ENCODE results near the gene AAK1.

Gene AAK1

GRCh38 chr2:69643602-69644505 lies at the start of gene AAK1:
Gene AAK1 (minus strand): TSS chr2:69643739. CDS start chr2:69643040, 699 bp downstream.
- Histone ChIP-seq H3K27me3 (ENCODE audit: low read depth, low read length) (peaks cover 53% of the 10 kb centered on the region), H3K9ac (ENCODE audit: low read length) (peak within 1 kb of the TSS; percentile 93), H3K79me2 (ENCODE audit: low read length) (no peaks in the 10 kb centered on the region), H3K9me3 (ENCODE audit: insufficient read depth, low read length) (no peaks in the 10 kb centered on the region), H3K4me3 (ENCODE audit: low read length) (peak within 1 kb of the TSS; percentile 96), H4K20me1 (ENCODE audit: insufficient read depth, low read length) (no peaks in the 10 kb centered on the region), H3K4me2 (ENCODE audit: low read length) (peak within 1 kb of the TSS; percentile 97), H3K27ac (ENCODE audit: low read length) (peak within 1 kb of the TSS; percentile 79), H2AFZ (ENCODE audit: low read depth, low read length) (peak within 1 kb of the TSS; percentile 99), H3K36me3 (replicated peaks; ENCODE audit: low read depth, low read length) (no peaks in the 10 kb centered on the region), H3K4me1 (ENCODE audit: low read length) (peaks cover 26% of the 10 kb centered on the region)
- TF ChIP-seq EZH2phosphoT487 (IDR thresholded peaks at IDR 0.05; ENCODE audit: low read depth) (no peak), CTCF (IDR thresholded peaks at IDR 0.05; ENCODE audit: low read depth, low read length) (no peak)

- no peaks in the 10 kb centered on the region for H3K36me3 ChIP-seq (replicated peaks; ENCODE audit: low read depth, low read length)
- H3K9ac ChIP-seq (ENCODE audit: low read length) = no peak overlapping the region
- H3K4me1 ChIP-seq (ENCODE audit: low read length) = no peaks in the 10 kb centered on the region
- H3K4me2 ChIP-seq (ENCODE audit: low read length) = no peak overlapping the region
- H3K9me3 ChIP-seq (ENCODE audit: insufficient read depth, low read length) = no peaks in the 10 kb centered on the region
- no peak overlapping the region for H3K4me3 ChIP-seq (ENCODE audit: low read length)
- H2AFZ ChIP-seq (ENCODE audit: low read depth, low read length) = no peak overlapping the region
- no peaks in the 10 kb centered on the region for H4K20me1 ChIP-seq (ENCODE audit: insufficient read depth, low read length)
- TF ChIP-seq EZH2phosphoT487 (IDR thresholded peaks at IDR 0.05; ENCODE audit: low read depth) (no peak), CTCF (IDR thresholded peaks at IDR 0.05; ENCODE audit: low read depth, low read length) (no peak)
- H3K79me2 ChIP-seq (ENCODE audit: low read length) = no peaks in the 10 kb centered on the region
- peaks cover 45% of the 10 kb centered on the region for H3K27me3 ChIP-seq (ENCODE audit: low read depth, low read length)
- H3K27ac ChIP-seq (ENCODE audit: low read length) = no peak overlapping the region
These were observed 48.9 kb upstream of the AAK1 start for GRCh38 chr2:69692424-69692823.

DNA sequence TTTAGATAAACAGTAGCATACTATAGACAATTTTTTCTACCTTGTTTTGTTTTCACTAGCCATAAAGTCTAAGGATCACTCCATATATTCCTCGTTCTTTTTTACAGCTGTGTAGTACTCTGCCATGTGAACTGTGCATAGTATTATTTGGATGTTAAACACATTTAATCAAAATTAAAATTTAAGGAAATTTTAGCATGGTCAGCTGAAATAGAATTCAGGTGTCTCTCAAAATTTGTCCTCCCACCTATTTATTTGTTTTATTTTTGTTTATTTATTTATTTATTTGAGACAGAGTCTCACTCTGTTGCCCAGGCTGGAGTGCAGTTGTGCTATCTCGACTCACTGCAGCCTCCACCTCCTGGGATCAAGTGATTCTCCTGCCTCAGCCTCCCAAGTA lies 46.4 kb upstream of the AAK1 start:
- Histone ChIP-seq H3K4me3 (ENCODE audit: low read length) (no peak overlapping the region), H3K36me3 (replicated peaks; ENCODE audit: low read depth, low read length) (no peaks in the 10 kb centered on the region), H3K4me1 (ENCODE audit: low read length) (no peaks in the 10 kb centered on the region), H3K27ac (ENCODE audit: low read length) (no peak overlapping the region), H3K9me3 (ENCODE audit: insufficient read depth, low read length) (no peaks in the 10 kb centered on the region), H3K27me3 (ENCODE audit: low read depth, low read length) (peaks cover 34% of the 10 kb centered on the region), H3K79me2 (ENCODE audit: low read length) (no peaks in the 10 kb centered on the region), H3K4me2 (ENCODE audit: low read length) (no peak overlapping the region), H4K20me1 (ENCODE audit: insufficient read depth, low read length) (no peaks in the 10 kb centered on the region), H3K9ac (ENCODE audit: low read length) (no peak overlapping the region), H2AFZ (ENCODE audit: low read depth, low read length) (no peak overlapping the region)
- no peak for TF ChIP-seq EZH2phosphoT487 (IDR thresholded peaks at IDR 0.05; ENCODE audit: low read depth)
- no peak for TF ChIP-seq CTCF (IDR thresholded peaks at IDR 0.05; ENCODE audit: low read depth, low read length)

GRCh38 chr2:69689466-69689865 lies 45.9 kb upstream of the AAK1 start:
- Histone ChIP-seq H2AFZ (ENCODE audit: low read depth, low read length) (no peak overlapping the region), H3K27me3 (ENCODE audit: low read depth, low read length) (peaks cover 39% of the 10 kb centered on the region), H3K4me1 (ENCODE audit: low read length) (no peaks in the 10 kb centered on the region), H3K79me2 (ENCODE audit: low read length) (no peaks in the 10 kb centered on the region), H4K20me1 (ENCODE audit: insufficient read depth, low read length) (no peaks in the 10 kb centered on the region), H3K4me2 (ENCODE audit: low read length) (no peak overlapping the region), H3K4me3 (ENCODE audit: low read length) (no peak overlapping the region), H3K9me3 (ENCODE audit: insufficient read depth, low read length) (no peaks in the 10 kb centered on the region), H3K36me3 (replicated peaks; ENCODE audit: low read depth, low read length) (no peaks in the 10 kb centered on the region), H3K27ac (ENCODE audit: low read length) (no peak overlapping the region), H3K9ac (ENCODE audit: low read length) (no peak overlapping the region)
- no peak for TF ChIP-seq CTCF (IDR thresholded peaks at IDR 0.05; ENCODE audit: low read depth, low read length)

All from OCI-LY3 (cell line).